Uterus (tissue), 4 donors: ENCODE results near the gene PHLDB3. TPM values are rescaled to one million over a fixed set of nuclear protein-coding genes. Genes with fewer than 3 reads are reported as not detected.

ENCODE experiments used
- DNase-seq, 2 donors: peaks; one replicate each; pipeline ENCODE4 v3.0.0-alpha.2; 2019 to 2020
- H3K27ac ChIP-seq, 2 donors: fragments of 200-600 bp; sonication (generic); 1 replicate in 1 of 2; 2 replicates in 1 of 2; pipeline ENCODE4 v1.5.1; 2016 to 2018
- H3K27me3 ChIP-seq, 2 donors: fragments of 200-600 bp; sonication (generic); one replicate each; pipeline ENCODE4 v1.5.1; 2018 to 2019; ENCODE audit warnings: control low read depth in 1 of 2
- H3K36me3 ChIP-seq, 2 donors: fragments of 200-600 bp; sonication (generic); one replicate each; pipeline ENCODE4 v1.5.1; 2019; ENCODE audit warnings: control low read depth in 1 of 2
- H3K4me1 ChIP-seq, 2 donors: fragments of 200-600 bp; sonication (generic); one replicate each; pipeline ENCODE4 v1.5.1; 2018 to 2019; ENCODE audit warnings: control low read depth in 1 of 2
- H3K4me3 ChIP-seq, 2 donors: fragments of 200-600 bp; sonication (generic); 1 replicate in 1 of 2; 2 replicates in 1 of 2; pipeline ENCODE4 v1.5.1; 2018 to 2019; ENCODE audit warnings: mild to moderate bottlenecking in 1 of 2
- H3K9me3 ChIP-seq, 2 donors: fragments of 200-600 bp; sonication (generic); one replicate each; pipeline ENCODE4 v1.5.1; 2019; ENCODE audit warnings: control low read depth in 1 of 2
- CTCF ChIP-seq, 4 experiments: fragments of 200-600 bp in 2 of 4; fragments of 450-650 bp in 2 of 4; sonication (generic) in 2 of 4; IDR thresholded peaks; one replicate each; pipeline ENCODE4 v1.5.1; 2016 to 2019; ENCODE audit warnings: antibody characterized with exemption in 4 of 4, mild to moderate bottlenecking in 2 of 4, moderate library complexity in 1 of 4
- POLR2A ChIP-seq, 2 donors: fragments of 450-650 bp; IDR thresholded peaks; one replicate each; pipeline ENCODE4 v1.6.1; 2016; ENCODE audit warnings: antibody characterized with exemption in 2 of 2, mild to moderate bottlenecking in 1 of 2, moderate library complexity in 1 of 2
- intact Hi-C: fragments of 100-400 bp; cut with DNase I; formaldehyde crosslinking; loops from one replicate; pipeline ENCODE4 v1.15.1; 2023; ENCODE audit warnings: low total_unique reads
- total RNA-seq, 4 donors: library from RNA; depleted of rRNA in 3 of 4; stranded (reverse); fragments of >200 nt in 3 of 4; gene quantifications; one replicate each; pipeline versions ENCODE4 v1.1.0 to v1.2.4, GENCODE V29; 2014 to 2023
- donor health status: DM: yes; HTN: yes; CAD: no.

Gene PHLDB3
- total RNA-seq, 4 donors from 2014 or later, result 0.51 to 27.1 (median 6.1) TPM

- peaks cover 0 to 5% of the 10 kb centered on the region in 2 donors for H3K9me3 ChIP-seq
- H3K36me3 ChIP-seq, result no peaks in the 10 kb centered on the region
- TF ChIP-seq POLR2A (IDR thresholded peaks at IDR 0.05) (no peak), CTCF (IDR thresholded peaks at IDR 0.05) (no peak)
- peak overlapping the region; percentile 51 to 52 for H3K4me3 ChIP-seq
- peaks cover 0 to 4% of the 10 kb centered on the region in 2 donors for H3K4me1 ChIP-seq
- no peaks in the 10 kb centered on the region for H3K27me3 ChIP-seq
- intact Hi-C loops, result no loop called here
- DNase-seq, result no peak
- peak overlapping the region; percentile 90 to 96 for H3K27ac ChIP-seq
Observed at GRCh38 chr19:43534305-43534815, 29.8 kb upstream of the PHLDB3 start.

DNA sequence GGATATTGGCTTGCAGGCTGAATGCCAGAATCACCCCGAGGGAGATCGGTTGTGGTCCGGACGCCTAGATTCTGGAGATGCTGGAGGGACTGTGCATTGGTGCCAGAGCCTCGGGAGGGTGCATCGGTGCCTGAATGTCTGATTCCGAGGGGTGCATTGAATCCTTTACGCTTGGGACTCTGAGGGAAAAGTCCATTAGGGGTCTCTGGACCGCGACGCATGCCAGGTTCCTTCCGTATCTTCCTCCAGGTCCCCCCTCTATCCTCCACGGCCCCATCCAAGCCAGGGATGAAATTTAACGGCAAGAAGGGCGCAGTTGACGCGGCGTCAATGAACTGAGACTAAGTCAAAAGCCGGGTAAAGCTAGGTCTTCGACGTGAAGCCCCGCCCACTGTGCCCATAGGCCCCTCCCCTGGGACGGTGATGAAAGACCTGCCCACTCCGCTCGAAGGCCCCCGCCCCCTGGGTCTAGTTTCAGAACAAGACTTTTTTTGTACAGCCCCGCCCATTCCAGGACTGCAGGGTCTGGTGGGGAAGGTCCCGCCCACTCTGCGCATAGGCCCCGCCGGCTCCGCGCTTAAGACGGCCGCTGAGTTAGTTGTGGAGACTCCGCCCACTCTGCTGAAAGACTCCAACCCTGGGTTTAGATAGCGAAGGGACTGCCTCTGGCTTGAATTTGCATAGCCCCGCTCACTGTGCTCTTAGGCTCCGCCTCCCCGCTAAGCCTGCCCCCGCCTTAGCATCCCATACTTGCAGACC is 29.2 kb upstream of the PHLDB3 start:
- peak; percentile 99 to 100 for DNase-seq
- Histone ChIP-seq H3K9me3 (peaks cover 0 to under 1% of the 10 kb centered on the region in 2 donors), H3K27ac (peak overlapping the region; percentile 90 to 96), H3K36me3 (no peaks in the 10 kb centered on the region), H3K4me1 (peaks cover 0 to 4% of the 10 kb centered on the region in 2 donors), H3K4me3 (peak overlapping the region; percentile 51 to 52), H3K27me3 (no peaks in the 10 kb centered on the region)
- no peak for TF ChIP-seq CTCF (IDR thresholded peaks at IDR 0.05)
- TF ChIP-seq POLR2A (IDR thresholded peaks at IDR 0.05), result peak in 1 of 2 donors; percentile 16
- intact Hi-C loops, result no loop called here

DNA sequence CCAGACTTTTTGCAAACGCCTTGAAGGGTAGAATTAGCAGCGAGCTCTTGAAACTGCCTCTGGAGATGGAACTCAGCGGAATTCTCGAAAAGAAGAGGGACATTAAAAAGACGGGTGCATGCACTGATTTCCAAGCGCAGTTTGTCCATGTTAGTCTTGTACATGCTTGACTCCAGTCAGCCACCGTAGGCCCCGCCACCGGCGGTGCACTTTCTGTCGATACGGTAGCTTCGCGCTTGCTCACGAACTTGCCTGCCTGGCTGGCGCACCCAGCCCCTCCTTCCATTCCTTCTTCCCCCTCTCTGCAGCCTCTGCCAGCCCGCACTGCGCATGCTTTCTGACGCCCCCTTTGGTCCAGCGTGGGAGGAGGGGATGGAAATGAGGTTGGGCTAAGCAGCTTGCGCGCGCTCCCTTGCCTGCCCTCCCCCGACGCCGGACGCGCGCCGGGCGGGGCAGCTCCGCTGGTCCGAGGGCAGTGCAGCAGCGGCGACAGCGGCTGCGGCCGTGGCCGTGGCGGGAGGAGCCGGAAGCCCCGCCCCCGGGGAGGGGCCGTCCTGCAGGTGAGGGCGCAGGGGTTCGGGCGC is 28.5 kb upstream of the PHLDB3 start, which contains the start of gene ZNF575:
ZNF575 (plus strand) TSS at position 227 of the 584 bp plus-strand sequence. CDS start 1,235 bp downstream, outside the sequence.
- H3K4me1 ChIP-seq, result peaks cover 0 to 4% of the 10 kb centered on the region in 2 donors
- peak; percentile 88 to 89 for DNase-seq
- no peaks in the 10 kb centered on the region for H3K27me3 ChIP-seq
- TF ChIP-seq POLR2A (IDR thresholded peaks at IDR 0.05), result no peak
- no peak for TF ChIP-seq CTCF (IDR thresholded peaks at IDR 0.05)
- no peaks in the 10 kb centered on the region for H3K36me3 ChIP-seq
- peak within 1 kb of the TSS; percentile 51 to 52 for H3K4me3 ChIP-seq
- intact Hi-C loops, result no loop called here
- H3K9me3 ChIP-seq, result no peaks in the 10 kb centered on the region
- peak within 1 kb of the TSS; percentile 90 to 96 for H3K27ac ChIP-seq

- Histone ChIP-seq H3K9me3 (no peaks in the 10 kb centered on the region), H3K36me3 (no peaks in the 10 kb centered on the region), H3K27ac (peak overlapping the region; percentile 90 to 96), H3K4me3 (peak overlapping the region; percentile 51 to 52), H3K27me3 (no peaks in the 10 kb centered on the region), H3K4me1 (peaks cover 0 to 4% of the 10 kb centered on the region in 2 donors)
- no peak for TF ChIP-seq CTCF (IDR thresholded peaks at IDR 0.05)
- TF ChIP-seq POLR2A (IDR thresholded peaks at IDR 0.05), result no peak
- intact Hi-C loops, result no loop called here
- peak in 1 of 2 donors; percentile 60 for DNase-seq
Observed at GRCh38 chr19:43532571-43532961, 28.0 kb upstream of the PHLDB3 start.
